Measurements from ENCODE around the gene PRRT4. TPM values are rescaled to one million over a fixed set of nuclear protein-coding genes. Genes with fewer than 3 reads are reported as not detected.

Gene PRRT4
- total and polyA plus RNA-seq, 9 of the 15 experiments (the other 6 are each of a cell fraction or from before 2014, with no cell fraction given), result not detected

DNA sequence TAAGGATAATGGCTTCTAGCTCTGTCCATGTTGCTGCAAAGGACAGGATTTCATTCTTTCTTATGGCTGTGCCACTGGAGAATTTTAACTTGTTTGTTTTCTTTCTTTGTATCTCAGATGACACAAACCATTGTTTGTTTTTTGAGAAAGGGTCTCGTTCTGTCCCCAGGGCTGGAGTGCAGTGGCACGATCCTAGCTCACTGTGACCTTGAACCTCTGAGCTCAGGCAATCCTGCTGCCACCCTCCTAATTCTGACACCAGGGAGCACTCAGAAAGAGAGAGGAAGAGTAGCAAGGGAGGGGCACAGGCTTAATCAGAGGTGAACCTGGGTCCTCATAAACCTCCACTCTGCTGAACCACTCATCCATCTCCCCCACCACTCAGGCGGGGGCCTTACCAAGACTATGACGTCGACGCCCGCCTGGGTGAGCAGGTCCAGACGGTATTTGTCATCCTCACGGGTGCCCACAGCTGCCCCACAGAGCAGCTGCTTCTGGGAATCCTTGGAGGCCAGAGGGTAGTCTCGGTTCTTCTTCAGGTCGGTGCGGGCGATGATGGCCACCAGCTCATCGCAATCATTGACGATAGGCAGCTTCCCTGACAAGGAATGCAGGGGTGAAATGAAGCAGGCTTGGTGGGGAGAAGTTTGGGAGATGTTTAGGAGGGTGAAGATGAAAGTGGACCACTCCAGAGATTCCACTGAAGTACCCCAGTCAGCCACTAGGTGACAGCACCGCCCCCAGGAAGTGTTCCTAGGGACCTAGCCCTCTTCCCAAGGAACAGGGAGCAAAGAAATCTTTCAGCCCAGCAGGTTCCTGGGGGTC lies 36.7 kb upstream of the PRRT4 start (continued):
- no peak for TF ChIP-seq ARID3A (IDR thresholded peaks at IDR 0.05; ENCODE audit: borderline replicate concordance, low read depth, low read length)
- TF ChIP-seq ARID2 (IDR thresholded peaks at IDR 0.05), result peak; percentile 95
- TF ChIP-seq ZFP30 (CRISPR knock-in tag; IDR thresholded peaks at IDR 0.05; ENCODE audit: borderline replicate concordance), result no peak
- 0 out of 2 replicates have a peak, but pooled peaks have one; percentile 13 for TF ChIP-seq EP300 (IDR thresholded peaks at IDR 0.05; ENCODE audit: low read length)
- no peak for TF ChIP-seq TOE1 (IDR thresholded peaks at IDR 0.05; ENCODE audit: borderline replicate concordance)
- TF ChIP-seq TOE1 (CRISPR knock-in tag; IDR thresholded peaks at IDR 0.05; ENCODE audit: borderline replicate concordance, low read depth), result no peak
- TF ChIP-seq ESRRA (IDR thresholded peaks at IDR 0.05; ENCODE audit: borderline replicate concordance, low read depth), result 0 out of 2 replicates have a peak, but pooled peaks have one; percentile 23
- TF ChIP-seq ZNF408 (CRISPR knock-in tag; IDR thresholded peaks at IDR 0.05; ENCODE audit: low read depth), result no peak
- TF ChIP-seq ZBTB1 (CRISPR knock-in tag; IDR thresholded peaks at IDR 0.05; ENCODE audit: borderline replicate concordance, low read depth), result no peak
- TF ChIP-seq JUNB (CRISPR knock-in tag; conservative IDR thresholded peaks at IDR 0.05), result no peak
- TF ChIP-seq, protein P1, sequence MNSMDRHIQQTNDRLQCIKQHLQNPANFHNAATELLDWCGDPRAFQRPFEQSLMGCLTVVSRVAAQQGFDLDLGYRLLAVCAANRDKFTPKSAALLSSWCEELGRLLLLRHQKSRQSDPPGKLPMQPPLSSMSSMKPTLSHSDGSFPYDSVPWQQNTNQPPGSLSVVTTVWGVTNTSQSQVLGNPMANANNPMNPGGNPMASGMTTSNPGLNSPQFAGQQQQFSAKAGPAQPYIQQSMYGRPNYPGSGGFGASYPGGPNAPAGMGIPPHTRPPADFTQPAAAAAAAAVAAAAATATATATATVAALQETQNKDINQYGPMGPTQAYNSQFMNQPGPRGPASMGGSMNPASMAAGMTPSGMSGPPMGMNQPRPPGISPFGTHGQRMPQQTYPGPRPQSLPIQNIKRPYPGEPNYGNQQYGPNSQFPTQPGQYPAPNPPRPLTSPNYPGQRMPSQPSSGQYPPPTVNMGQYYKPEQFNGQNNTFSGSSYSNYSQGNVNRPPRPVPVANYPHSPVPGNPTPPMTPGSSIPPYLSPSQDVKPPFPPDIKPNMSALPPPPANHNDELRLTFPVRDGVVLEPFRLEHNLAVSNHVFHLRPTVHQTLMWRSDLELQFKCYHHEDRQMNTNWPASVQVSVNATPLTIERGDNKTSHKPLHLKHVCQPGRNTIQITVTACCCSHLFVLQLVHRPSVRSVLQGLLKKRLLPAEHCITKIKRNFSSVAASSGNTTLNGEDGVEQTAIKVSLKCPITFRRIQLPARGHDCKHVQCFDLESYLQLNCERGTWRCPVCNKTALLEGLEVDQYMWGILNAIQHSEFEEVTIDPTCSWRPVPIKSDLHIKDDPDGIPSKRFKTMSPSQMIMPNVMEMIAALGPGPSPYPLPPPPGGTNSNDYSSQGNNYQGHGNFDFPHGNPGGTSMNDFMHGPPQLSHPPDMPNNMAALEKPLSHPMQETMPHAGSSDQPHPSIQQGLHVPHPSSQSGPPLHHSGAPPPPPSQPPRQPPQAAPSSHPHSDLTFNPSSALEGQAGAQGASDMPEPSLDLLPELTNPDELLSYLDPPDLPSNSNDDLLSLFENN (IDR thresholded peaks at IDR 0.05; ENCODE audit: low read depth in 2 of 2, low read length in 2 of 2), result 0 out of 4 replicates have a peak, but pooled peaks of 1 of the 2 experiments have one; percentile 45
- no peak for TF ChIP-seq MAFG (tag; conservative IDR thresholded peaks at IDR 0.05)
- TF ChIP-seq MLX (CRISPR knock-in tag; conservative IDR thresholded peaks at IDR 0.05), result no peak; a peak in 1 of 4 replicates
- TF ChIP-seq ZNF354B (CRISPR knock-in tag; IDR thresholded peaks at IDR 0.05), result no peak
- TF ChIP-seq SOX6 (IDR thresholded peaks at IDR 0.05), result no peak
- no peak for TF ChIP-seq KHSRP (IDR thresholded peaks at IDR 0.05)
- no peak for TF ChIP-seq NFRKB (IDR thresholded peaks at IDR 0.05; ENCODE audit: low read depth)
- TF ChIP-seq JUN (IDR thresholded peaks at IDR 0.05; ENCODE audit: borderline replicate concordance, low read depth, low read length), result 0 out of 2 replicates have a peak, but pooled peaks have one; percentile 14
- no peak for TF ChIP-seq JUN (CRISPR knock-in tag; IDR thresholded peaks at IDR 0.05; ENCODE audit: borderline replicate concordance)
- no peak for TF ChIP-seq KLF6 (CRISPR knock-in tag; IDR thresholded peaks at IDR 0.05; ENCODE audit: borderline replicate concordance)
- TF ChIP-seq KDM2B (CRISPR knock-in tag; IDR thresholded peaks at IDR 0.05), result no peak

Measured in K562 (cell line).